AG09309 (cell line): ENCODE data around the gene VAV2.

Source experiments
- DNase-seq: peaks from one replicate; pipeline ENCODE4 v3.0.0-alpha.2; 2010; ENCODE audit warnings: low read depth
- H3K4me3 ChIP-seq: 2 replicates; pipeline ENCODE4 v1.5.1; 2011; ENCODE audit warnings: mild to moderate bottlenecking, low read depth, low read length, moderate library complexity; ENCODE audit not compliant: control insufficient read depth
- TF ChIP-seq, protein P1 (sequence below): IDR thresholded peaks from 2 replicates; pipeline ENCODE4 v1.5.1; 2011; ENCODE audit warnings: mild to moderate bottlenecking, low read depth, low read length, inconsistent platforms; ENCODE audit not compliant: insufficient read depth, control insufficient read depth; ENCODE audit errors: missing control alignments

Gene VAV2

DNA sequence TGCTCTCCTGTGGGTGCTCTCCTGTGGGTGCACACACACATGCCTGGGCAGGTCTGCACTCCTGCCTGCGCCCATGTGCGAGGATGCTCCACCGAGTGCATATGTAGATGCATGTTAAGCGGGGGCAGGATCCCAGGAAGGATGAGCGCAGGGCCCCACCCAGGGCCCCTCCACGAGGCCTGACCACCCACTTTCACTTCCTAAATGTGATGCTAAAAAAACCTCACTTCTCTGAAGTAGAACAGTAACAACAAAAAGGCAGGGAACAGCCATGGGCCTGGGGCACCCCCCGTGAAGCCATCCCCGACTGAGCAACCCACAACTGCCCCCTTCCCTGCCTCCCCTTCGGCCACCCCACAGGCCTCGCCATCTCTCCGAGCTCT is 205.8 kb downstream of the VAV2 start:
- DNase-seq, result no peak
- no peak overlapping the region for H3K4me3 ChIP-seq
- TF ChIP-seq, protein P1, sequence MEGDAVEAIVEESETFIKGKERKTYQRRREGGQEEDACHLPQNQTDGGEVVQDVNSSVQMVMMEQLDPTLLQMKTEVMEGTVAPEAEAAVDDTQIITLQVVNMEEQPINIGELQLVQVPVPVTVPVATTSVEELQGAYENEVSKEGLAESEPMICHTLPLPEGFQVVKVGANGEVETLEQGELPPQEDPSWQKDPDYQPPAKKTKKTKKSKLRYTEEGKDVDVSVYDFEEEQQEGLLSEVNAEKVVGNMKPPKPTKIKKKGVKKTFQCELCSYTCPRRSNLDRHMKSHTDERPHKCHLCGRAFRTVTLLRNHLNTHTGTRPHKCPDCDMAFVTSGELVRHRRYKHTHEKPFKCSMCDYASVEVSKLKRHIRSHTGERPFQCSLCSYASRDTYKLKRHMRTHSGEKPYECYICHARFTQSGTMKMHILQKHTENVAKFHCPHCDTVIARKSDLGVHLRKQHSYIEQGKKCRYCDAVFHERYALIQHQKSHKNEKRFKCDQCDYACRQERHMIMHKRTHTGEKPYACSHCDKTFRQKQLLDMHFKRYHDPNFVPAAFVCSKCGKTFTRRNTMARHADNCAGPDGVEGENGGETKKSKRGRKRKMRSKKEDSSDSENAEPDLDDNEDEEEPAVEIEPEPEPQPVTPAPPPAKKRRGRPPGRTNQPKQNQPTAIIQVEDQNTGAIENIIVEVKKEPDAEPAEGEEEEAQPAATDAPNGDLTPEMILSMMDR, result no peak

GRCh38 chr9:133785753-133786370 is 206.3 kb downstream of the VAV2 start:
- TF ChIP-seq, protein P1, result no peak
- H3K4me3 ChIP-seq, result no peak overlapping the region
- no peak for DNase-seq

GRCh38 chr9:133784731-133785561 is 207.2 kb downstream of the VAV2 start:
- TF ChIP-seq, protein P1, result no peak
- no peak overlapping the region for H3K4me3 ChIP-seq
- no peak for DNase-seq

GRCh38 chr9:133783331-133783731 is 208.8 kb downstream of the VAV2 start:
- no peak for DNase-seq
- H3K4me3 ChIP-seq, result no peak overlapping the region
- TF ChIP-seq, protein P1, result no peak

GRCh38 chr9:133782157-133783130 is 209.7 kb downstream of the VAV2 start:
- H3K4me3 ChIP-seq, result no peak overlapping the region
- DNase-seq, result peak; percentile 27
- TF ChIP-seq, protein P1, result peak; percentile 89

GRCh38 chr9:133781828-133782135 is 210.3 kb downstream of the VAV2 start:
- H3K4me3 ChIP-seq, result no peak overlapping the region
- DNase-seq, result no peak
- TF ChIP-seq, protein P1, result no peak
